H1 (cell line): ENCODE data around the gene TSHR. TPM values are rescaled to one million over a fixed set of nuclear protein-coding genes. Genes with fewer than 3 reads are reported as not detected.

Source experiments
- CBX8 ChIP-seq: fragments of 300-800, 300-1000 bp; sonication (generic); IDR thresholded peaks from 2 replicates; pipeline ENCODE4 v1.7.1; 2016; ENCODE audit warnings: low read depth, low read length, borderline replicate concordance
- GABPA ChIP-seq: IDR thresholded peaks from 2 replicates; pipeline ENCODE4 v1.6.1; 2011; ENCODE audit warnings: mild to moderate bottlenecking, low read length, moderate library complexity, borderline replicate concordance; ENCODE audit not compliant: insufficient read depth
- USF2 ChIP-seq: IDR thresholded peaks from 2 replicates; pipeline ENCODE4 v1.6.1; 2011; ENCODE audit warnings: low read length, improper control_type of control experiment
- polyA plus RNA-seq, 7 experiments: library from polyadenylated mRNA; depleted of rRNA in 3 of 7; stranded (reverse) in 5 of 7; unstranded in 2 of 7; fragments of >200 nt in 5 of 7; fragments of 200-250 nt in 2 of 7; gene quantifications; 1 replicate in 5 of 7; 2 replicates in 1 of 7; 4 replicates in 1 of 7; pipeline versions ENCODE4 v1.2.1 to v1.2.3, GENCODE V29; 2011 to 2013; ENCODE audit warnings: missing spikeins in 2 of 7, mixed read lengths in 2 of 7
- total RNA-seq: library from RNA; stranded (reverse); fragmentation: NEBNext Ultra II Directional; extraction: Animal tissue kit (Norgen Biotek cat#: 25700); gene quantifications from 2 replicates; pipeline ENCODE4 v1.2.1, GENCODE V29; 2021

The TSHR gene
- total and polyA plus RNA-seq, 2 of the 8 experiments (the other 6 are each of a cell fraction or from before 2014, with no cell fraction given) = 0.27 TPM; not detected in 1

GRCh38 chr14:80930836-80931389 lies 24.5 kb upstream of the TSHR start (continued):
- TF ChIP-seq GABPA = no peak
- TF ChIP-seq CBX8 = no peak
- TF ChIP-seq USF2 = no peak
